ENCODE results near the gene SPCS2. TPM values are rescaled to one million over a fixed set of nuclear protein-coding genes. Genes with fewer than 3 reads are reported as not detected.

The SPCS2 gene
- total RNA-seq (2022; extraction: Qiagen RNA extraction): 231 to 273 TPM (median 244 TPM) in 5 replicates

DNA sequence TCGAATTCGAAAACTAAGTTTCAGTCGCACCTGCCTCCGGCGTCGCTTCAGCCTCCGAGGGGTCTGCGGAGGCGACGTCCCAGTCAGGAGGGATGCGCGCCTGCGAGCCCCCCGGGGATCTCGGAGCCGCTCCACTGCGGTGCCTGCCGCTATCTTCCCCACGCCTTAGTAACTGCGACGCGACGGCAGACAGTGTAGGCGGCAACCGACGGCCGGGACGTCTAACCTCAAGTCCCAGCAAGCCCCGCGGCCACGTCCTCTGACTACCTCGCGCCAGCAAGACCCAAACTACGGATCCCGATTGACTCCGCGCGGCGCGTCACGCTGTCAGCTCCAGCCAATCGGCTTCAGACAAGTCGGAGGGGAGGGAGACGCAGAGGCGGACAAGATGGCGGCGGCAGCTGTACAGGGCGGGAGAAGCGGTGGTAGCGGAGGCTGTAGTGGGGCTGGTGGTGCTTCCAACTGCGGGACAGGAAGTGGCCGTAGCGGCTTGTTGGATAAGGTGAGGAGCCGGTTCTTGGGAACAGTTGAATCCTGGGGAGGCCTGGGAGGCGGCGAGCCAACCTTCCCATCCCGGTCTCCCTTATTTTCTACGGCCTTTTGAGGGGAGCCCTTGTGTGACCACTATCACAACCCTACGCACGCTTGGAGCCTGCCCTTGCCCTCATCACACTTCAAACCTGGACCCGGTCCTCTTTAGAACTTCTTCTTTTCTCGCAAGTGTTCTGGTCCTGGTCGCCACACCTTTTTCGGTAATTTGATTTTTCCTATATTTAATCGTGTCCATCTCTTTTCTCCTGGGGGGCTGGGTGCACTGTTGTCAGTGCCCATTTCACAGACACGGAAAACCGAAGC is at the start of gene SPCS2, which contains the start of gene XRRA1:
Gene SPCS2, plus strand, starts transcription at position 369 of the 855 bp plus-strand sequence. Its CDS starts 20 bp downstream, at position 389.
Gene XRRA1, minus strand, starts transcription at position 194 of the 855 bp plus-strand sequence. CDS start 8,213 bp downstream, outside the sequence.

GRCh38 chr11:74988541-74989259 is 39.6 kb downstream of the SPCS2 start, which contains the start of gene NEU3:
Gene NEU3, plus strand, starts transcription at chr11:74988933. Its CDS starts 128 bp downstream, at chr11:74989061.

Other genes with a start within 250 kb of the SPCS2 start
- gene CHRDL2, start 217.8 kb upstream of the SPCS2 start, total RNA-seq (2022; extraction: Qiagen RNA extraction): 3.4 to 5.2 TPM (median 4.1 TPM) in 5 replicates
- gene RNF169, start 200.4 kb upstream of the SPCS2 start, total RNA-seq (2022; extraction: Qiagen RNA extraction): 3.7 to 5.3 TPM (median 4.5 TPM) in 5 replicates
- gene XRRA1, start 175 bp upstream of the SPCS2 start, total RNA-seq (2022; extraction: Qiagen RNA extraction): 3.8 to 6.1 TPM (median 5.3 TPM) in 5 replicates
- gene NEU3, start 39.7 kb downstream of the SPCS2 start, total RNA-seq (2022; extraction: Qiagen RNA extraction): 2.1 to 4.5 TPM (median 3.9 TPM) in 5 replicates
- gene OR2AT4, start 147.6 kb downstream of the SPCS2 start, total RNA-seq (2022; extraction: Qiagen RNA extraction): not detected in 5 replicates
- gene SLCO2B1, start 201.8 kb downstream of the SPCS2 start, total RNA-seq (2022; extraction: Qiagen RNA extraction): 2.9 to 3.9 TPM (median 3.5 TPM) in 5 replicates

All from A549 treated with Mapracorat at 1 μM for 4 hours (cell line).